Prostate gland (tissue), 2 donors: ENCODE data around the gene C3orf70.

Experiments
- CTCF ChIP-seq, 4 experiments: fragments of 200-600 bp in 2 of 4; fragments of 450-650 bp in 2 of 4; sonication (generic) in 2 of 4; IDR thresholded peaks; 1 replicate in 3 of 4; 2 replicates in 1 of 4; pipeline ENCODE4 v1.5.1; 2016 to 2019; ENCODE audit warnings: antibody characterized with exemption in 4 of 4, mild to moderate bottlenecking in 2 of 4, moderate library complexity in 2 of 4
- POLR2A ChIP-seq: fragments of 450-650 bp; IDR thresholded peaks from one replicate; pipeline ENCODE4 v1.6.1; 2016; ENCODE audit warnings: antibody characterized with exemption, mild to moderate bottlenecking

- no peak for TF ChIP-seq CTCF (IDR thresholded peaks at IDR 0.05)
- TF ChIP-seq POLR2A = no peak
Measured at GRCh38 chr3:185115371-185115770, 37.5 kb downstream of the C3orf70 start.
